Activated naive CD8-positive, alpha-beta T cell treated with anti-CD3 and anti-CD28 coated beads, Interleukin-2, amount 50 U/mL, for 16 hours (primary cell): ENCODE measurements around the gene FRMD4B.
"Not testable (repeated sequence)": the region's sequence is repeated elsewhere in the genome, so short reads cannot be mapped to it uniquely, and the experiment has no call there.

Experiments used
- DNase-seq: peaks from one replicate; pipeline ENCODE4 v3.0.0-alpha.2; 2020; ENCODE audit warnings: low read depth, low spot score

The FRMD4B gene

GRCh38 chr3:69246612-69247011, 139.3 kb downstream of the FRMD4B start:
- no peak for DNase-seq

- DNase-seq = no peak
Observed at GRCh38 chr3:69244039-69244438, 141.8 kb downstream of the FRMD4B start.

DNA sequence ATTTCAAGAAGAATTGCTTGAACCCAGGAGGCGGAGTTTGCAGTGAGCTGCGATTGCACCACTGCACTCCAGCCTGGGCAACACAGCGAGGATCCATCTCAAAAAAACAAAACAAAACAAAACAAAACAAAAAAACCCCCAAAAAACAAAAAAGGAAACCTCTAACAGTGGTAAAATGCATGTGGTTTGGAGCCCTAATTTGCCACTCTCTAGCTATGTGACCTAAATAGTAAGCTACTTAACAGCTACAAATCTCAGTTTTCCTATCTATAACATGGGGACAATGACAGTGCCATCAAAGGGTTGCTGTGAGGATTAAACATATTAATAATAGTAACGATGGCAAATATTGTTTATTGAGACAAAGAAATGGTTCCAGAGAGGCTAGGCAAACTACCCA, 144.1 kb downstream of the FRMD4B start:
- no peak for DNase-seq

GRCh38 chr3:69240651-69241568, 145.0 kb downstream of the FRMD4B start:
- DNase-seq = no peak

GRCh38 chr3:69239063-69239462, 146.8 kb downstream of the FRMD4B start:
- no peak for DNase-seq

- DNase-seq = no peak
Observed at GRCh38 chr3:69236812-69237707, 148.8 kb downstream of the FRMD4B start.

DNA sequence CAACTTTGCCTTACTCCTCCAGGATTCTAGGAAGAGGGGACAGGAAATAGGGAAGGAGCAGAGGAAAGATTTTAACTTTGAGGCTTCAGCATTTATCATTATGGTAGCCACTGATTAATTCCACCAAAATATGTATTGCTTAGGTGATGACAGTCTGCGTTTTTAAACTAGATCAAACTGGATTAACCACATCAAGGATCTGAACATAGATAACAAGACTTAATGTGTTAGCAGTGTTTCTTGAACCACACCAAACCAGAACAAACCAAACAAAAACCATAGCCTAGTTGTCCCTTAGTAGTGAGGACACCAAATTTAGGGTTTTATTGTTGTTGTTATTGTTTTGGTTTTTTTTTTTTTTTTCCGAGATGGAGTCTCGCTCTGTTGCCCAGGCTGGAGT, 150.0 kb downstream of the FRMD4B start:
- DNase-seq = no peak

GRCh38 chr3:69235227-69235626, 150.7 kb downstream of the FRMD4B start:
- not testable (repeated sequence) for DNase-seq

GRCh38 chr3:69232482-69232881, 153.4 kb downstream of the FRMD4B start:
- no peak for DNase-seq

DNA sequence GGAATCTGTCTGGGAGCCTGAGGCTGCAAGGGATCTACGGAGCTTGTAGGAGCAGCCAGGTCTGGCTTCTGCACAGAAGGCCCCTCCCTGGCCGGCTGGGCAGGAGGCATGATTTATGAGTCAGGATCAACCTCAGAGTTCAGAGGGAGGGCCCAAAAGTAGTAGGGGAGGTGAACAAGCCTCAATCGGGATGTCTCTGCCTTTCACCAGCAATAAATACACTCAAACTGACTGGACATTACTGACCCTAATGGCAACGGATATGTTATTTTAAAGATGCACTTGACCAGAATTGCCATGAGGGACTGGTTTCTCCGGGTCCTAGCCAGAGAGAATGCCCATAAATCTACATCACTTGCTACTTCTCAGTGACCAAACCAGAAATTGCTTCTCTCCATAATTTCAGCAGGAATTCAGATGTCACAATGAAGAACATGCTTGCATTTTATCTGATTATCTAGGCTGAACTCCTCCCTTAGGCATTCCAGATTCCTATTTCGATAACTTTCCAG, 153.9 kb downstream of the FRMD4B start:
- DNase-seq = no peak

- no peak for DNase-seq
Observed at GRCh38 chr3:69226071-69226470, 159.8 kb downstream of the FRMD4B start.

DNA sequence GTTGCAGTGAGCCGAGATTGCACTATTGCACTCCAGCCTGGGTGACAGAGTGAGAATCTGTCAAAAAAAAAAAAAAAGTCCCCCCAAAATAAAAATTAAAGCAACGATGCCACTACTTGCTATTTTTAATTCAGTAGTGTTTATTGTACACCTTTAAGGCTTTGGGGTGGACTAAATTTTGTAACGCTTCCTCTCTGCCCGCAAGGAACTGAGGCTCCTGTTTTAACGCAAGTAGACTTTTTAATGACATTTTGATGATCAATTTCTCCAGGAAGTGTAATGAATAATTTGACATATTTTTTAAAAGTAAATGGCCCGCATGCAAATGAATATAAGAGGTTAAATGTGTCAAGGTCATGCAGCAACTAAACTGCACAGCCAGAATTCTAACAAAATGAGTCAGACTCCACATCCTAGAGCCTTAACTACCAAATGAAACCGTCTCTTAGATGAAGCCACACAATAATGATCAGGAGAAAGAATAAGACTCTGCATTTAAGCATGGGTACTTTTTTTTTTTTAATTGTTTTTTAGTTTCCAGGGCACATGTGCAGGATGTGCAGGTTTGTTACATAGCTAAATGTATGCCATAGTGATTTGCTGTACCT, 166.7 kb downstream of the FRMD4B start:
- no peak for DNase-seq

DNA sequence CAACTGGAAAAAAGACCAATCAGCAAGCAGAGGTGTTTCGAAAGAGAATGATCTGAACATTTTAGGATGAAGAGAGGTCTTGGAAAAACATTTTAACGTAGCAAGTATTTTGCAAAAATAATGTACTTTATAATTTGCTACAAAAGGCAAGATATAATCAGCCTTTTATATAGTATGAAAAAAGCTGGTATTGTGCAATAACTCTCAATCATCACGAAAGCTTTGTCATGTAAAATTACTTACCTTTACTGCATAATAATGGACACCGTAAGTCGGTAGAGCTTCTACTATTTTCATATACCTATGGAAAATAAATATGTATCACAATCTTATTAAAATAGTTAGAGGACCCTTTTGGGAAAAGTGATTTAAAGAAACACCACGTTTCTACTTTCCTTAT, 167.8 kb downstream of the FRMD4B start:
- DNase-seq = no peak

DNA sequence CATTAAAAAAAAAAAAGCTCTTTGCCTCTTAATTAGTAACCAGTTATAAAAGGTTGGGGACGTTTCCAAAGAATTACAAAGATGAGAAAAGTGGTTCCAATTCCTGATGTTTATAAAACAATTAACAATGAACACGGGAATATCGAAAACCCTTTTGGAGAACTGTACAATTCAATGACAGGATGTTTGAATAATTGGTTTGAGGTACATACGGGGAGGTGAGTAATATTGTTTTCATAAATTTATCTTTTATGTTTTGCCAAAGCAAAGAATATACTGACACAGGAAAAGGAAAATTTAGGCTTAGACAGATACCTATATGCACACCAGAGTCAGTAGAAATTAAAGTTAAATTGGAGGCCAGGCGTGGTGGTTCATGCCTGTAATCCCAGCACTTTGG, 168.9 kb downstream of the FRMD4B start:
- no peak for DNase-seq

DNA sequence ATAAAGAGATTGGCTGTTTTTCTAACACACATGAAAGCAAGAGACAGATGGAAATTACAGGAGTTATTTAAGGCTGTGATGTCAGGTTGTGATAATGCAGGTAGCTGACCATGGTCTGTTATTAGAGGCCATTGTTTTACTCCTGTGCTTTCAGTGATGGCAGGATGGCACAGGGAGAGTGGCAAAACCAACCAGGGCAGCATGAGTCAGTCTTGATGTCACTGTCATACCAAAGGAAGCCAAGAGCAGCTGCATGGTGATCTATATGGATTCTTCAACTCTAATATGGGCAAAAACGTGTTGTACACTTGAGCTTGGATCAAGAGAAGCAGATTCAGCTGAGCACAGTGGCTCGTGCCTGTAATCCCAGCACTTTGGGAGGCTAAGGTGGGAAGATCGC, 171.6 kb downstream of the FRMD4B start:
- DNase-seq = no peak

DNA sequence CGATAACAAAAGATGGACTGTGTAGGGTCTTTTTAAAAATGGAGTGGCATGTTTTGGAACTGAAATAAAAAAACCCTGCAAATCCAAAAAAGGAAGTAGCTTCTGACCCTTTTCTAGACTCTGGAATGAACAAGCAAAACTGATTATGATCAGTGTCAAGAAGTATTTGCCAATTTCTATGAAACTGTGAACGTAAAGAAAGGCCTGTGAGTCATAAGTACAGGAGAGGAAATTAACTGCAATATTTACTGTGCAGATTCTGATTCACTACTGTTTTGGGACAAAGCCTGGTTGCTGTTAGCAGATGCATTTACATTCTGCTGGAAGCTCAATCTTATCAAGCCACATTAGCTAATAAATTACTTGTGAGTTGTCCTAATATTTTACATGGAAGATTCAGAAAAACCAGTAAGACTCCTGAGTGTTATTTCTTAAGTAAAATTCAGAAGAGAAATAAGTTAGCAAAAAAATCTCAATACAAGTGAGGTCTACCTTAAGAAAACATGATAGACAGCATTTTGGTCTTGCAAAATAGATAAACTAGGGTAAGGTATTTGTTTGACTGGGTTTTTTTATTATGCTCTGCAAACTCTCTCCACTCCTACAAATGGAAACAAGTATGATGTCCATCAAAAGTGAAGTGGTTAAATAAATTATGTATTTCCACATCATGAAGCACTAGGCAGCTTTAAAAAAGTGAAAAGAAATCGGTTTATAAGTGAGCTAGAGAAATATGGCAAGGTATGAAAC, 173.3 kb downstream of the FRMD4B start:
- no peak for DNase-seq

DNA sequence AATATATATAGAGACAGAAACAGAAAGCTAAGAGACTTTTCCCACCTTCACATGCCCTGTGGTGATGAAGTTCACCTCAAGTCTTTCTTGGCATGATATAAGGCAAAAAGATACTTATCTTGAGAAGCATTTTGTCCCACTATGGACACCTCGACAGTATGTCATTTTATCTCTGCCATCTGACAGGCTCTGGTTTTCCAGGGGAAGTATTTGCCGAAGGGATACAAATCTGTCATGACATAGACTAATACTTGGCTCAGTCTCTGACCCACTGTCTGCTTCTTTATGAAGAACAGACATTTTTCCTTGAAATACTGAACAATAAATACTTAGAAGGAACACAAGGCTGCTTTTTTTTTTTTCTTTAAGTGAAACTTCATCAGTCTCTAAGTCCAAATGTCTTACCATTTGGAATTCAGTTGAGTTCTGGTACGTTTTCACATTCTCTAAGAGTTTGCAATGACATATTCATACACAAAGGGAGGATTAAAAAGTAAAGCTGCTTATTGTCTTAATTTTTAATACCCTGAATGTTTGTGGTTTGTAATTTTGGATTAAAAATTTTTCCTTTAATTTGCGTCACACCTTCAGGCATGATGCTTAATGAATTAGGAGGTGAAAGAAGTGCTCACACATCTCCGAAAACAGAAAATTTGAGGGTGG, 175.7 kb downstream of the FRMD4B start:
- DNase-seq = no peak

DNA sequence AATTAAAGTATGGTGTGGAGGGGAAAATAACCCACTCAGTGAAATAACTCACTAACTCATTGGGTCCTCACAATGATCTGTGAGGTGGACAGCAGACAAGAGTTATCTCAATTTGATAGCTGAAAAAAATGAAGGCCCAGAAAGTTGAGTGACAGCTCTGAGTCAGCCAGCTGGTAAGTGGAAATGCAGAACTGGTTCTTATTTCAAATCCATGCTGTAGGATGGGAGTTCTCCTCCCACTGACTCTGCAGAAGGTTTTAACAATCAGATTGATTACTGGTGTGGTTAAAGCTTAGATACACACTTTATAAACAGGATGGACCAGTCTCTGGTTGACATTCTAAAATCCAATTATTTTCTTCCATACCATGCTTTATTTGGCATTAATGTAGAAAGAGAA, 176.5 kb downstream of the FRMD4B start:
- no peak for DNase-seq

DNA sequence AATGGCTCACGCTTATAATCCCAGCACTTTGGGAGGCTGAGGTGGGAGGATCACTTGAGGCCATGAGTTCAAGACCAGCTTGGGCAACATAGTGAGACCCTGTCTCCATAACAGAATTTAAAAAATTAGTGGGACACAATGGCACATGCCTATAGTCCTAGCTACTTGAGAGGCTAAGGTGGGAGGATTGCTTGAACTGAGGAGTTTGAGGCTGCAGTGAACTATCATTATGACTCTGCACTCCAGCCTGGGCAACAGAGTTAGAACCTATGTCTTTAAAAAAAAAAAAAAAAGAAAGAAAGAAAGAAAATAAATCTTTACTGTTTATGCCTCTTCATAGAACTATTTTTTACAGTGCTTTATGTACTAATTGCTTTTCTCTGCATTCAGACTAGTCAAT, 178.9 kb downstream of the FRMD4B start:
- DNase-seq = no peak

- no peak for DNase-seq
Observed at GRCh38 chr3:69205385-69205784, 180.5 kb downstream of the FRMD4B start.
